GM21786 (cell line): ENCODE results near the gene DHRSX.
"Not testable (repeated sequence)": the region's sequence is repeated elsewhere in the genome, so short reads cannot be mapped to it uniquely, and the experiment has no call there.

ENCODE experiments used
- ATAC-seq: cut with Tn5 transposase; IDR thresholded peaks from one replicate; pipeline ENCODE4 v1.9.1; 2021; ENCODE audit not compliant: unreplicated experiment

The DHRSX gene

GRCh38 chrX:2320580-2321327 lies 180.0 kb downstream of the DHRSX start:
- no peak for ATAC-seq

- ATAC-seq, result no peak
Observed at GRCh38 chrX:2320089-2320488, 180.7 kb downstream of the DHRSX start.

DNA sequence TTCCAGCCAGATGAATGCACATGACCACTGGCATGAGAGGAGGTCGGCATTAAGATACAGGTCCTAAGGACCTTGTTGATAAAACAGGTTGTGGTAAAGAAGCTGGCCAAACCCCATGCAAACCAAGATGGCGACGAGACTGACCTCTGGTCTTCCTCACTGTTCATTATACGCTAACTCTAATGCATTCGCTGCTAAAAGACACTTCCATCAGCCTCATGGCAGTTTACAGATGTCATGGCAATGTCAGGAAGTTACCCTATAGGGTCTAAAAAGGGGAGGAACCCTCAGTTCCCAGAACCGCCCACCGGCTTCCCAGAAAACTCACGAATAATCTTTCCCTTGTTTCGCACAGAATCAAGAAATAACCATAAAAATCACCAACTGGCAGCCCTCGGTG lies 182.4 kb downstream of the DHRSX start:
- no peak for ATAC-seq

- no peak for ATAC-seq
Observed at GRCh38 chrX:2317527-2318055, 183.2 kb downstream of the DHRSX start.

DNA sequence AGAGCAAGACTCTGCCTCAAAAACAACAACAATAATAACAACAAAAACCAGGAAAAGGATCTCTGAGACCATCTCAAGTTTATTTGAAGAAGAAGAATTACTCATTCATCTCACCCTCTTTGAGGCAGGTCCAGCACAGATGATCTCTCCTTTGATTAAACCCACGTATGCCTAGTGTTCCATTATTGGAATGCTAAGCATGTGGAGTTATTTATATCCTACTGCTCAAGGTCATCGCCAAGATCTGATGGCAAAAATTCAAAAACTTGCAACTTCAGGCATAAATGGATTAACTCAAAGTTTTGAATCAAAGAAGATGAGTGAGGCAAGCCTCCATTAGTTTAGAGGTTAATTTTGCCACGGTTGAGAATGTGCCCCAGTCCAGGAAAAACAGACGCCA lies 184.2 kb downstream of the DHRSX start:
- no peak for ATAC-seq

DNA sequence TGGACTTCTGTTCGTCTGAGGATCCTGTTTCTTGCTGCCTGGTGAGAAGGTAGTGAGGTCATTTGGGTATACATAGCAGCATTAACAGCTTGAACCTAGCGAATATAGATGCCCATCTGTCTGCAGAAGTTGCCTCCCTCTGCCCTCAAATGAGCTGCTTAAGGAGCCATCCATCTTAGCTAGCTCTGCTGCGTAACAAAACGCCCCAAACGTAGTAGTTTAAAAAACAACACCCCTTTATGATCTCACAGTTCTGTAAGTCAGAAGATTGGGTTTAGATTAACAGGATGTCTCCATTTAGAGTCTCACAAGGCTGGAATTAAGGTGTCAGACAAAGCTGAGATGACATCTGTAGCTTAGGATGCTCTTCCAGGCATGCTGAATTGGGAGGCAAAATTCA lies 185.3 kb downstream of the DHRSX start:
- no peak for ATAC-seq

DNA sequence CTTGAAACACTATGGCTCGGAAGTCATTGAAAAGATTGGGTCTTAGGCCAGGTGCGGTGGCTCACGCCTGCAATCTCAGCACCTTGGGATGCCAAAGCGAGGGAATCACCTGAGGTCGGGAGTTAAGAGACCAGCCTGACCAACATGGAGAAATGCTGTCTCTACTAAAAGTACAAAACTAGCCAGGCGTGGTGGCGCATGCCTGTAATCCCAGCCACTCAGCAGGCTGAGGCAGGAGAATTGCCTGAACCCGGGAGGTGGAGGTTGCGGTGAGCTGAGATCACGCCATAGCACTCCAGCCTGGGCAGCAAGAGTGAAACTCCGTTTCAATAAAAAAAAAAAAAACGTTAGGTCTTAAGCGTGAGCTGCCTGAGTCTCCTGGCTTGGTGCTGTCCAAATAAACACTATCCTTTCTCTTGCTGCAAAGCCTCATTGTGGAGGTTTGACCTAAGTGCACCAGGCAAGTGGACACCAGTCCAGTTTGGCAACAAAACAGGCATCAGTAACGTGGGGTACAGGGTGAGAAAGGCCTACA lies 185.9 kb downstream of the DHRSX start:
- no peak for ATAC-seq

DNA sequence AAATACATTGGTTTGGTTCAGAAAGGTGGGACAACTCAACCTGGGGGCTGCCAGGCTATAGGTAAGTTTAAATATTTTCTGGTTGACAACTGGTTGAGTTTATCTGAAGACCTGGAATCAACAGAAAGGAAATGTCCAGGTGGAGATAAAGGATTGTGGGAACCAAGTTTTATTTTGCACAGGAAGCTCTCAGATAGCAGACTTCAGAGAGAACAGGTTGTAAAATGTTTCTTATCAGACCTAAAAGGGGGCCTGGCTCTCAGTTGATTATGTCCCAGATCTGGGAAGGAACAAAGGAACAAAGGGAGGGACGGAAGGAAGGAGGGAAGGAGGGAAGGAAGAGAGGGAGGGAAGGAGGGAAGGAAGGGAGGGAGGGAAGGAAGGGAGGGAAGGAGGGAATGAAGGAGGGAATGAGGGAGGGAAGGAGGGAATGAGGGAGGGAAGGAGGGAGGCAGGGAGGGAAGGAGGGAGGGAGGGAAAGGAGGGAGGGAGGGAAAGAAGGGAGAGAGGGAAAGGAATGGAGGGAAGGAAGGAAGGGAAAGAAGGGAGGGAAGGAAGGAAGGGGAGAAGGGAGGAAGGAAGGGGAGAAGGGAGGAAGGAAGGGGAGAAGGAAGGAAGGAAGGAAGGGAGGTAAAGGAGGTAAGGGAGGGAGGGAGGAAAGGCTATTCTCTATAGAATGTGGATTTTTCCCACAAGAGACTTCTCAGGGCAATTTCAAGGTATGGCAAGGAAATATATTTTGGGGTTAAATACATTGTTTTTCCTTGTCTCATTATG lies 186.7 kb downstream of the DHRSX start:
- no peak for ATAC-seq

- ATAC-seq, result not testable (repeated sequence)
Observed at GRCh38 chrX:2312061-2312591, 188.7 kb downstream of the DHRSX start.

DNA sequence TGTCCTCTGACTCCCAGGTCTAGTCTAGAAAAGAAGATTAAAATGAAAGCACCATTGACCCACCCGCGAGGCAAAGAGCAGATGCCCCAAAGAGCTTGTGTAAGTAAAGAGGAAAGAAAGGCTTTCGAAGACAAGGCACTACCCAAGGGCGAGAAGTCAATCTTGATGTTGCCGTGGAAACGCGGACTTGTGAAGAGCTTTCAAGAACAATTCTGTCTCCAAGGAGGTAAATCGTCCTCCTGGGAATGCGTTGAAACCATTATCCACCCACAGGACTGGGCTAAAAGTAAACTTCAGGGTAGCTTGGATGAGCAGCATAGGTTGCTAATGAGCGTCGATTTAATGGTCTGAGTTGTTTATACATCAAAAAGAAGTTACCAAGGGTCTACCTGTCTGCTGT lies 189.3 kb downstream of the DHRSX start:
- no peak for ATAC-seq

DNA sequence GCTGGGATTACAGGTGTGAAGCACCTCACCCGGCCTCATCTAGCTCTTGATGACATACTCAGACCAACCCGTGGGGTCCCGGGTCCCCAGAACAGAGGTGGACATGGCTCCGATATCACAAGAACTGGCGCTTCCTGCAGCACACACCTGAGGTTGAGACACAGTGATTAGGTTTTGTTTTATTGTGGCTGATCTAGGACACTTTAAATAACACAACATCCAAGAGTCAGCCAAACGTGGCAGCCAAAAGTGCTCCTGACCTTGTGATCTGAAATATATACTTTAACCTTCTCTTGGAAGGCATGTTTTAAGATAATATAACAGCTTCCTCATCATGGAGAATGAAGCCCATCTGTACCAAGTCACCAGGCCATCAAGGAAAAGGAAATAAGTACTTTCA lies 198.9 kb downstream of the DHRSX start:
- no peak for ATAC-seq

DNA sequence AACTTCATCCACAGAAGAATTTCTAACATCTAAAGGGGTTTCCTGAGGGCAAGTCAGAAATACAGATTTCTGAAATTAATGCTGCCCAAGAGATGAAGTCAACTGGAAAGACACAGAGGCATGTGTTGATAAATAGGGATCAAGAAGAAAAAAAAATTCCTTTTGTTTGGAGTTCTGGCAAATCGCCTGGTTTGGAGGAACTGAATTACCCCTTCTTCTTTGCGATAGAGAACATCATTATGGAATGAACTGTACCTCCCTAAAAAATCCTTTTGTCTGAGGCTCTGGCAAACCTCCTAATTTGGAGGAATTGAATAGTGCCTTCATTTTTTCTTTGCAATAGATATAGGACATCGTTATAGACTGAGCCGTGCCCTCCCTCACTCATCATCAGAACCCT lies 200.9 kb downstream of the DHRSX start:
- no peak for ATAC-seq

- no peak for ATAC-seq
Observed at GRCh38 chrX:2286731-2287130, 214.0 kb downstream of the DHRSX start.

DNA sequence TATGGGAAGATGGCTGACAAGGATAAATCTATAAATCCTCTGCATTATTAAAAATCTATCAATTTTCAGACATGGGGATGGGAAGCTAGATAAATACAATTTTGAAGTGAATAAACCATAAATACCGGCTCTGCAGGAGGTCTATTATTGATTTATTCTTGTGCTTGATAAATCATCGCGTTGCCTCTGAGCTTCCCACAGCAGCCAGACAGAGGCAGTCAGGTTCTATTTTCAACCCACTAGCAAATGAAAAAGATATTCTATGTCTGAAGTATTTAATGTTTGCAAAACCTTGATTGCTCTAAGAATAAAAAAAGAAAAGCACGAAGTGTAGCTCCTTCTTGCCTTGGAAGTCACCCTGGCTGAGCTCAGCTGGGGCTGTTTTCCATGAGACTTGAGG lies 216.2 kb downstream of the DHRSX start:
- no peak for ATAC-seq

DNA sequence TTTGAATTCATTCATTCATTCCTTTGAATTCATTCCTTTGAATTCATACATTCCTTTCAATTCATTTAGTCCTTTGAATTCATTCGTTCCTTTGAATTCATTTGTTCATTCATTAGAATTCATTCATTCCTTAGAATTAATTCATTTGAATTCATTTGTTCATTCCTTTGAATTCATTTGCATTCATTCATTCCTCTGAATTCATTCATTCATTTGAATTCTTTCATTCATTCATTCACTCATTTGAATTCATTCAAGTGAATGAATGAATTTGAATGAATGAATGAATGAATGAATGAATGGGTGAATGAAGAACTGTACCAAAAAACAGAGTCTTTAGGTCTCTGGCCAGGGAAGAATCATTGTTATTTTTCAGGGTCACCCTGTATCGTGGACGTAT lies 216.6 kb downstream of the DHRSX start:
- no peak for ATAC-seq

DNA sequence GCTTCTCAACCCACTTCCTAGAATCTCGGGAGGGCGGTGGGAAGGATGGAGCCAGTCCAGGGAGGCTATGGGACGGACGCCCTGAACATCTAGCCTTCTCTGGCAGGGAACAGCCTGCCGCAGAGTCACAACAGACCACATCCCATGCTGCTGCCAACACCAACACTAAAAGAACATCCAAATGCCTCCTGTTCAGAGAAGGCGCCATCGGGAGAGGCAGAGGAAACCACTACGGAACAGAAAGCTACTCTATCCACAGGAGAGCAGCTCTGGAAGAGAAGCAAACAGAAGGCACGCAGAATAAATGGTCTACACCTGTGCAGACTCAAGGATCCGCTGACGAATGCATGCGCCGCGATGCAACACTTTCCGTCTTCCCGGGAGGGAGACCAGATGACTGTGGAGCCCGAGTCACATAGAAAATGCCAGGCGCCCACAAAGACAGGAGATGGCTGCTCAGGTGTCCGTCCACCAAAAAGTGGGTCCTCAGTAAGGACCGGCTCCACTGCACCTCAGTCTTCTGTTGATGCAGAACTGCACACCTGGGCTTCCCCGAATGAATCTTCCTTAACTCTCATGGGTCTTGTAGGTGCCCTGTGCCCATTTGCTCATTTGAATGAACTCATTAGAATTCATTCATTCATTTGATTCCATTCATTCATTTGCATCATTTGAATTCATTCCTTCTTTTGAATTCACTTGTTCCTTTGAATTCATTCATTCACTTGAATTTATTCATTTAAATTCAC lies 217.5 kb downstream of the DHRSX start:
- ATAC-seq, result no peak

GRCh38 chrX:2282490-2283090 lies 218.2 kb downstream of the DHRSX start:
- ATAC-seq, result no peak

DNA sequence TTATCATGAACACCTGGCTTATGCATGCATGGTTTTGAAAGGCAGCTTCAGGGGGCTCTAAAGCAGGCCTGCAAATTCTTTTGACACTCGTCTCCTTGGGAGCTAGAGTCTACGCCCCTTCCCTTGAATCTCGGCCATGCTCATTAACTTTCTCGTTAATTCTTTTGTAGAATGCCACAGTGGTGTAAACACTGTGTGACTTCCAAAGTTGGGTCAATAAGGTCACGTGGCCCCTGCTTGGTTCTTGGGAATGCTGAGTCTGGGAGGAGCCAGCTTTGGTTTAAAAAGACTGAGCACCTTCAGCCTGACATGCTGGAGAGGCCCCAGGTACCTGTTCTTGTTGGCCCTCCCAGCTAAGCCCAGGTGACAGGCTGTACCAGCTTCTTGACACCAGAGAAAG lies 228.4 kb downstream of the DHRSX start:
- no peak for ATAC-seq

GRCh38 chrX:2271595-2271994 lies 229.2 kb downstream of the DHRSX start:
- not testable (repeated sequence) for ATAC-seq

GRCh38 chrX:2270783-2271182 lies 230.0 kb downstream of the DHRSX start:
- ATAC-seq, result not testable (repeated sequence)

DNA sequence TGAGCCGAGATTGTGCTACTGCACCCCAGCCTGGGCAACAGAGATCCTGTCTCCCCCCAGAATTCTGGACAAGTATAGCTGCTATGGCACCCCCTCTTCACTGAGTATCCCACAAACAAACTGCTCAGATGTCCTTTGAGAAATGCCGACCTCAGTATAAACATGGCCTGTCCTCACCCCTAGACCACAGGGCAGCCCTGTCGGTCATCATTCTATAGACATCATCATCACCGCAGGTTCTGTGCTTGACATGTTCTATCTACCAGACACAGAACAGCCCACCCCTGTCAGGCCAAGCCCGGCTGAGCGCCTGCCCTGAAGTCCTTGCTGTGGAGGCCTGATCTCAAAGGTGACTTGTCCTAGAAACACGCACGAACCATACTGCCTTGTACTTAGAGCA lies 232.9 kb downstream of the DHRSX start:
- ATAC-seq, result no peak
